KG1 (cell line): ENCODE measurements around the gene TPRX1.
"Not testable (repeated sequence)": the region's sequence is repeated elsewhere in the genome, so short reads cannot be mapped to it uniquely, and the experiment has no call there.

Experiments
- DNase-seq: peaks from one replicate; lab custom pipeline; 2025; lab: John Stamatoyannopoulos, UW

Gene TPRX1

DNA sequence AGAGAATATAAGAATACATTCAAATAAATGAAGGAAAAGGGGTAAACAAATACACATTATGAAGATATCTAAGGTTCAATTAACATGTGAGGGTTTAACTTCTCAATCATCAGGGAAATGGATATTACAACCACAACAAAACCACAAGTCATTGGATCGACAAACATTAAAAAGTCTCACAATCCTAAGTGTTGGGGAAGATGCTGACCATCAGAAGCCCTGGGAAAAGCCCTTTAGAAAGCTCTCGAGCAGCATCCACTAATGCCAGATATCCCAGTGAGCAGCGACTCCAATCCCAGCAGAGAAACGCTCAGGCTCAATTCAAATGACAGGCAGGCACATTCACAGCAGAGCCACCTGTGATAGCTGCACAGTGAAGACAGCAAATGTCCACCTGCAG, 3.1 kb downstream of the TPRX1 start:
- DNase-seq: no peak

DNA sequence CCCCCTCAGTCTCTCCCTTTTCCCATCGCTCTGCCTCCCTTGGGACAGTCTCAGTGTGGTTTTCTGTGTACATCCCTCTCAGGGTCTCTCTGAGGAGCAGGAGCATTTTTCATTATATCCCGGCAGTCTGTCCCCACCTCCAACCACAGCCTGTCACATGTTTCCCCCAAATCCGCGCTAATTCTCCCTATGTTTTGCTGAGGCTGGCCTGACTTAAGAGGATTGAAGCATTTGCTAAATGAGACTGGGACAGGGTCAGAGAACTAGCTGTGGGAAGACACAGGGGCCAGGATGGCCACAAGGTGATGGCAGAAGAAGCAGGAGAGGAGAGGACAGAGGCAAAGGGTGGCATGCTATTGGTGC, 5.5 kb downstream of the TPRX1 start:
- DNase-seq: no peak

DNA sequence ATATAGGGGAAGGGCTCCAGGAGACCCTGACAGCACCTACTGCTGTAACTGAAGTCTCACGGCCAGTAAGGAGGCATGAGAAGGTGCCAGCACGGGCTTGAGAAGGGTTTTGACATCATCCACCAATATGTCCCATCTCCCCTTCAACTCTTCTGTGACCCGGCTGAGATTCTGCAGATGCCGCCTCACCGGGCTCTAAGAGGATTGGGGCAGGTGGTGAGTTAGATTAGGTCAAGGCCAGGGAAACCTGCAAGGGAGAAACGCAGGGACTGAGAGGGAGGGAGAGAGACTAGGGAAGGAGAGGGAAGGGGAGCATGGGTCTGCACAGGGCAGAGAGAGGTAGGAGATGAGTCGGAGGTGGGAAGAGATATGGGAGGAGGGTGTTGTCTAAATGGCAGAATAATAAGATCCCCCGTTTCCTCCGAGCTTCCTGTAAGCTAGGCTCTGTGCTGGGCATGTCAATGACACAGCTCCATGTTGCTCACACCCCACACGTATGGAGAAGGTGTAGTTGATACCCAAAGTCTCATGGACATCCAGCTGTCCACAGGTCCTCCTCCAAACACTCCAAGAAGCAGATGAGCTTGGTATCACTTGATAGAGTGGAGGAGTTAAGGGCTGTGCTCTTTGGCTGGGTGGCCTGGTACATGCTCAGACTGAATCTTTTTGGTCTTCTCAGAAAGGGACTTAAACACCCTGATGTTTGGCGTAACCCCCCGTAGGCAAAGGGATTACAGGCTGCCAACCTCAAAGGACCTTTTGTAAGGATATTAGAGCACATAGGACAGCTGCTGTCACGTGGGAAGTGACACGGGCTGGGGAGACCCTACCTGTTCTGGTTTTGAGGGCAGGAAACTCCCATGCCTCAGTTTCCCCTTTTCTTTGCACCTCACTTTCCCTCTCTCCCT, 6.1 kb downstream of the TPRX1 start:
- no peak for DNase-seq

DNA sequence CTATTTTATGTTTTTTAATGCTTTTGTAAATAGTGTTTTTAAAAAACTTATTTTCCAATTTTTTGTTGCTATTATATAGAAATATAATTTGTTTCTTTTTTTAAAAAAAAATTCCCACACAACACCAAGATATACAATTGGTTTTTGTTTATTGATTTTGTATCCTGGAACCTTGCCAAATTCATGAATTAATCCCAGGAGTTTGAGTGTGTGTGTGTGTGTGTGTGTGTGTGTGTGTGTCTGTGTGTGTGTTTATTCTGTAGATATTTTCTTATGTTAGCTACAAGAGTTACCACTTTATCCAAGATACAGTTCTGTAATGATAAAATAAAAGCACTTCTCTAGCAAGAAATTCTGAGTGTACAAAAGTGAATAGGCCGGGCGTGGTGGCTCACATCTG, 7.6 kb downstream of the TPRX1 start:
- no peak for DNase-seq

DNA sequence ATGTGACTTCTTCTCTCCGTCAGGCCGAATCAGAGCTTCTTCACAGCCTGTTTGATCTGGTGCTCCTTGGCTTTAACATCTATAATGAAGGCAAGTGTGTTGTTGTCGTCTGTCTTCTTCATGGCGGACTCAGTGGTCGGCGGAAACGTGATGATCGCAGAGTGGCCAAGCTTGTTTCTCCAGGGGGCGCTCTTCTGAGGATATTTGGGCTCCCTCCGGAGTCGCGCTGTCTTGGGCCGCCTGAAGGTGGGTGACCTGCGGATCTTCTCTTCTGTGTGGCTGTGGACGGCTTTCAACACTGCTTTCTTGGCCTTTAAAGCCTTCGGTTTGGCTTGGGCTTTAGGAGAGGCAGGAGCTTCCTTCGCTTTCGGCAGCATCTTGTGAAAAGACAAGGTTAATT, 9.8 kb downstream of the TPRX1 start:
- no peak for DNase-seq

GRCh38 chr19:47792616-47793015, 11.7 kb downstream of the TPRX1 start:
- DNase-seq: no peak

- no peak for DNase-seq
Observed at GRCh38 chr19:47790398-47790814, 13.9 kb downstream of the TPRX1 start.

DNA sequence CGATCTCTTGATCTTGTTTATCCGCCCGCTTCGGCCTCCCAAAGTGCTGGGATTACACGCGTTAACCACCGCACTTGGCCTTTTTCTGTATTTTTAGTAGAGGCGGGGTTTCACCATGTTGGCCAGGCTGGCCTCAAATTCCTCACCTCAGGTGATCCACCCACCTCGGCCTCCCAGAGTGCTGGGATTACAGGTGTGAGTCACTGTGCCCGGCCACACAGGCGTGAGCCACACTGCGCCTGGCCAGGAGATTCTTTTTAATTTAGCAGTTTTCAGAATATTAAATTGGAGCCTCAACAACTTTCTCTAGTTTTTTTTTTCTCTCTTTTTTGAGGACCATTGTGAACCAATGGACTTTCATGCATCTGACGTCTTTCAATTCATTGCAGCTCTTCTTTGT, 14.5 kb downstream of the TPRX1 start:
- DNase-seq: not testable (repeated sequence)

- not testable (repeated sequence) for DNase-seq
Observed at GRCh38 chr19:47787307-47787706, 17.0 kb downstream of the TPRX1 start.

DNA sequence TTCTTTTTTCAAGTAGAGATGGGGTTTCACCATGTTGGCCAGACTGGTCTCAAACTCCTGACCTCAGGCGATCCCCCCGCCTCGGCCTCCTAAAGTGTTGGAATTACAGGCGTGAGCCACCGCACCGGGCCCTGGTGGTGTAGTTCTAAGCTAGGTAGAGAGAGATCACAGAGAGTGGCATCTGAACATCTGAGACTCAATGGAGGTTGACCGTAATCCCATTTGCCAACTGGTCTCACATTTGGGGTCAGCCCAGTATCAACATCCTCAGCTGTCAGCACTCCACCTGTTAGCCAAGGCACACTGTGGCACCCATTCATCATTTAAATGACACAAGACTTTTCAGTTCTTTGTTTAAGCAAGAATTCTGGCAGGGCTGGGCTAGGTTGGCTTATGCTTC, 17.8 kb downstream of the TPRX1 start:
- DNase-seq: no peak

DNA sequence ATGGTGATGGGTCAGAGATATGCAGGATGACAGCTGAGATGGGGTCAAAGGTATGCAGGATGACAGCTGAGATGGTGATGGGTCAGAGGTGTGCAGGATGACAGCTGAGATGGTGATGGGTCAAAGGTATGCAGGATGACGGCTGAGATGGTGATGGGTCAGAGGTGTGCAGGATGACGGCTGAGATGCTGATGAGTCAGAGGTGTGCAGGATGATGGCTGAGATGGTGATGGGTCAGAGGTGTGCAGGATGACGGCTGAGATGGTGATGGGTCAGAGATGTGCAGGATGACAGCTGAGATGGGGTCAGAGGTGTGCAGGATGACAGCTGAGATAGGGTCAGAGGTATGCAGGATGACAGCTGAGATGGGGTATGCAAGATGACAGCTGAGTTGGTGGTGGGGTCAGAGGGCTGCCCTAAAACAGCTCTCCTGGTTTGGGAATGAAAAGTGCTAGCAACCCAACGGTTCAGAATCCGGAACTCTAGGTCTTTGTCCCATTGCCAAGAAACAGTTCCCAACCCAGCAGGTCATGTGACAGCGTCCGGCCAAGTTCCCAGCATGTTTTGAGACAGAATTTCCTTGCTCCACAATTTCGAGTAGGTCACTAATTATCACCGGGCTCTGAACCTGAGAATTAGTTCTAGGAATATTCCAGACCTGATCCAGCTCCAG, 22.6 kb downstream of the TPRX1 start:
- DNase-seq: no peak

GRCh38 chr19:47780215-47780551, 24.2 kb downstream of the TPRX1 start:
- no peak for DNase-seq

DNA sequence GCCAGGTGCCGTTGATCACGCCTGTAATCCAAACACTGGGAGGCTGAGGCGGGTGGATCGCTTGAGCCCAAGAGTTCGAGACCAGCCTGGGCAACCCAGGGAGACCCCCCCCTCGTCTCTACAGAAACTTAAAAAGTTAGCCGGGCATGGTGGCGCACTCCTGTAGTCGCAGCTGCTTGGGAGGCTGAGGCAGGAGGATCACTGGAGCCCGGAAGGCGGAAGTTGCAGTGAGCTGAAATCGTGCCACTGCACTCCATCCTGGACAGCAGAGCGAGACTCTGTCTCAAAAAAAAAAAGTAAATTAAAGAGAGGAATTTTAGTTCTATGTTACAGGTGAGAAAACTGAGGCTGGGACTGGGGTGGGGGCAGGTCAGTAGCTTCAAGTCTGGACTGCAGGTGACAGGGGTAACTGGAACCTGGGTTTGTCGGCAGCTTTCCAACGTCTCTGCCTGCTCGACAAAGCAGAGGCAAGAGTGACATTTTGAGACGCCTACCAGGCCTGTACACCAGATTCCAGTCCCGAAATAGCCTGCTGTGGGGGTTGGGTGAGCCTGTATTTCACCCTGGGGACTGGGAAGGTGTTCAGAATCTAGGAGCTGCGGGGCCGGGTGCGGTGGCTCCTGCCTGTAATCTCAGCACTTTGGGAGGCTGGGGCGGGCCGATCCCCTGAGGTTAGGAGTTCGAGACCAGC, 24.7 kb downstream of the TPRX1 start:
- no peak for DNase-seq

GRCh38 chr19:47778954-47779351, 25.4 kb downstream of the TPRX1 start:
- no peak for DNase-seq

- peak; percentile 62 for DNase-seq
Observed at GRCh38 chr19:47778049-47778953, 26.1 kb downstream of the TPRX1 start, which contains the start of gene SELENOW. TSS of gene SELENOW (plus strand) at chr19:47778703. CDS start at chr19:47778786, 83 bp downstream.

GRCh38 chr19:47777245-47778048, 26.9 kb downstream of the TPRX1 start:
- not testable (repeated sequence) for DNase-seq

- DNase-seq: no peak
Observed at GRCh38 chr19:47776568-47776967, 27.8 kb downstream of the TPRX1 start.

GRCh38 chr19:47771291-47771690, 33.1 kb downstream of the TPRX1 start:
- DNase-seq: not testable (repeated sequence)

GRCh38 chr19:47769534-47769933, 34.8 kb downstream of the TPRX1 start:
- no peak for DNase-seq

DNA sequence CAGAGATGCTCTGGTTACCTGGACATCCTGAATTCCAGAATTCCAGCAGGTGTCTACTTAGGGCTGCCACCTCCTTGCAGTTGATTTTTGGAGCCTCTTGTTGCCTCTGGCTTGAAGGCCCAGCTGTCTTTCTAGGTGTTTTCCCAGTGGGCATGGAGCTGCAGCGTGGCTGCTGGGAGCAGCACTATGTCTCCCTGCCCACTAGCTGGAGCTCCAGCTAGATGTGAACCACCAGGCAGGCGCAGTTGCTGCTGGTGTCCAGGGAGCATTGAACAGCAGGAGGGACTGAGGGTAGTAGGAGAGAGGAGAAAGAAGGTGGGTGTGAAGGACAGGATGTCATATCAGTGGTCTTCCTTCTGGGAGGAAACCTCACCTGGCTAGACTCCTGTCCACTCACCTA, 35.7 kb downstream of the TPRX1 start:
- DNase-seq: no peak

DNA sequence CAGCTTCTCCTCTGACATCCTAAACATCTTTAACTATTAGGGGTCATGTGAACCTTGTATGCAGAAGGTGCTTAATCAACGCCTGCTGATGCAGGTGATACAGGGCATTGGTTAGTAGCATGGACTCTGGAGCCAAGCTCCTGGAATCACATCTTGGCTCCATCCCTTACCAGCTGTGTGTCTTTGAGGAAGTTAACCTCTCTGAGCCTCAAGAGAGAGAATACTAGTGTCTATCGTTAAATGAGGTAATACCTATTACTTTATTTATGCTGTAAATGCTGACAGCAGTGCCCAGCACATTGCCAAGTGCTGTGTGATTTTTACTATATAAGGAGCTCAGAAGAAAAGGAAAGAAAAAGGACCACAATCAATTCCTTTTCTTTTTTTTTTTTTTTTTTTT, 37.0 kb downstream of the TPRX1 start:
- DNase-seq: no peak
